Panc1 (cell line): ENCODE data around the gene VPS37B. TPM values are rescaled to one million over a fixed set of nuclear protein-coding genes. Genes with fewer than 3 reads are reported as not detected.

Experiments used
- ATAC-seq: fragments of 200-7000 bp; cut with Tn5 transposase; 2 replicates; pipeline ENCODE4 v1.9.1; 2020; ENCODE audit warnings: mild to moderate bottlenecking, moderate library complexity
- BruUV-seq: library from RNA; stranded (reverse); fragments of 400-500 nt; replicated peaks from 2 replicates; lab custom pipeline; 2021; lab: Mats Ljungman, UMichigan
- CTCF ChIA-PET: fragments of 300-600 bp; sonication (Branson Sonifier 250); formaldehyde crosslinking; loops from one replicate; lab custom pipeline; 2022; ENCODE audit warnings: antibody characterized with exemption; lab: Charles Lee
- POLR2A ChIA-PET: fragments of 300-600 bp; sonication (Branson Sonifier 250); formaldehyde crosslinking; loops from one replicate; lab custom pipeline; 2022; ENCODE audit warnings: antibody characterized with exemption; lab: Charles Lee
- DNase-seq: peaks from one replicate; pipeline ENCODE4 v3.0.0-alpha.2; 2010; ENCODE audit warnings: low read depth, low spot score
- H3K27ac ChIP-seq: 2 replicates; pipeline ENCODE4 v1.5.1; 2011; ENCODE audit warnings: mild to moderate bottlenecking, low read length, inconsistent platforms
- H3K27me3 ChIP-seq: fragments of 200-500 bp; sonication (Bioruptor generic); 2 replicates; pipeline ENCODE4 v1.6.0; 2014; ENCODE audit warnings: low read length, inconsistent platforms; ENCODE audit not compliant: control insufficient read depth, insufficient read depth
- H3K36me3 ChIP-seq: fragments of 200-500 bp; sonication (Bioruptor generic); 2 replicates; pipeline ENCODE4 v1.5.1; 2014; ENCODE audit warnings: inconsistent platforms, mild to moderate bottlenecking, low read length, moderate library complexity; ENCODE audit not compliant: control insufficient read depth, insufficient read depth
- H3K4me1 ChIP-seq: 2 replicates; pipeline ENCODE4 v1.5.1; 2011; ENCODE audit warnings: inconsistent platforms, mild to moderate bottlenecking, low read length, moderate library complexity; ENCODE audit not compliant: control insufficient read depth, insufficient read depth
- H3K4me3 ChIP-seq, 2 experiments: 2 replicates each; pipeline ENCODE4 v1.5.1; 2011 to 2012; ENCODE audit warnings: low read depth in 2 of 2, low read length in 2 of 2, mild to moderate bottlenecking in 2 of 2, inconsistent platforms in 1 of 2, moderate library complexity in 1 of 2
- H3K9me3 ChIP-seq: fragments of 200-500 bp; sonication (Bioruptor generic); 2 replicates; pipeline ENCODE4 v1.5.1; 2014; ENCODE audit warnings: low read depth, mild to moderate bottlenecking, inconsistent platforms, low read length, moderate library complexity; ENCODE audit not compliant: control insufficient read depth, insufficient read depth
- POLR2AphosphoS5 ChIP-seq: IDR thresholded peaks from 2 replicates; pipeline ENCODE4 v1.6.1; 2012; ENCODE audit warnings: mild to moderate bottlenecking, low read depth, low read length, moderate library complexity
- SIN3A ChIP-seq: IDR thresholded peaks from 2 replicates; pipeline ENCODE4 v1.6.1; 2012; ENCODE audit warnings: low read depth, mild to moderate bottlenecking, low read length, moderate library complexity, borderline replicate concordance; ENCODE audit not compliant: insufficient read depth
- TCF7L2 ChIP-seq: IDR thresholded peaks from 2 replicates; pipeline ENCODE4 v1.6.1; 2011; ENCODE audit warnings: mild to moderate bottlenecking, low read depth, low read length, inconsistent platforms
- in situ Hi-C: cut with HindIII; loops from 2 replicates; pipeline ENCODE4 v1.10.0; 2016; ENCODE audit warnings: low sequenced_read_pairs, low pct_unique_long_range_greater_than_20kb
- intact Hi-C: fragments of 100-400 bp; cut with micrococcal nuclease; formaldehyde crosslinking; loops from one replicate; pipeline ENCODE4 v1.10.0; 2022; ENCODE audit not compliant: unreplicated experiment
- total RNA-seq: library from RNA; stranded (reverse); gene quantifications from one replicate; pipeline ENCODE4 v1.2.1, GENCODE V29; 2021; ENCODE audit not compliant: unreplicated experiment
- TF ChIP-seq, protein P1 (sequence below), 2 experiments: IDR thresholded peaks; 2 replicates each; pipeline ENCODE4 v1.6.1; 2011 to 2012; ENCODE audit warnings: low read depth in 2 of 2, control low read depth in 1 of 2, low read length in 1 of 2, mild to moderate bottlenecking in 1 of 2, moderate library complexity in 1 of 2; ENCODE audit not compliant: insufficient read depth in 1 of 2
- TF ChIP-seq, protein P2 (sequence below): fragments of 450-650 bp; IDR thresholded peaks from 2 replicates; pipeline ENCODE4 v1.5.1; 2017; ENCODE audit warnings: mild to moderate bottlenecking

VPS37B gene
- total RNA-seq, 1 experiment from 2014 or later: 76.7 TPM

DNA sequence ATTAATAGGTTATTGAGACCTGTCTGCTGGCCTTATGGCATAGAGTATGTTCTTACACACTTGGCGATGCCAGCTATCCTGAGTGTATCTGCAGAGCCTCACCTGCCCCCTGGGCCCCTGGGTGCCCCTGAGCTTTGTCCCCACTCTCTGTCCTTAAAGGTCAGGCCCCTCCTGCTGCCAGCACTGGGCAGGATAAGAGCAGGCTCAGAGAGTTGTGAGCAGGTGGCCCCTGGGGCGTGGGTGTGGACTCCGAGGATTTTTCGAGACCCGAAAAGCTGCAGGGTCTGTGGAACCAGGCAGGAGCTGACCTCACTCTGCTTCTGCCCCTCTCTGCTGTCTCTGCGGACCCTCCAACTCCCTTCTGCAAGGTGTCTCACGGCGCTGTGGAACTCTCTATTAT is 52.5 kb downstream of the VPS37B start:
- DNase-seq (no peak), ATAC-seq (no peak)
- CTCF ChIA-PET: interaction anchor here (0.9 kb wide), 1 partner anchor 50 kb away, joined by 3 read pairs; no protein-coding TSS in a partner anchor
- no peaks in the 10 kb centered on the region for H3K36me3 ChIP-seq
- TF ChIP-seq POLR2AphosphoS5 (no peak), SIN3A (no peak), TCF7L2 (no peak)
- TF ChIP-seq, protein P1, sequence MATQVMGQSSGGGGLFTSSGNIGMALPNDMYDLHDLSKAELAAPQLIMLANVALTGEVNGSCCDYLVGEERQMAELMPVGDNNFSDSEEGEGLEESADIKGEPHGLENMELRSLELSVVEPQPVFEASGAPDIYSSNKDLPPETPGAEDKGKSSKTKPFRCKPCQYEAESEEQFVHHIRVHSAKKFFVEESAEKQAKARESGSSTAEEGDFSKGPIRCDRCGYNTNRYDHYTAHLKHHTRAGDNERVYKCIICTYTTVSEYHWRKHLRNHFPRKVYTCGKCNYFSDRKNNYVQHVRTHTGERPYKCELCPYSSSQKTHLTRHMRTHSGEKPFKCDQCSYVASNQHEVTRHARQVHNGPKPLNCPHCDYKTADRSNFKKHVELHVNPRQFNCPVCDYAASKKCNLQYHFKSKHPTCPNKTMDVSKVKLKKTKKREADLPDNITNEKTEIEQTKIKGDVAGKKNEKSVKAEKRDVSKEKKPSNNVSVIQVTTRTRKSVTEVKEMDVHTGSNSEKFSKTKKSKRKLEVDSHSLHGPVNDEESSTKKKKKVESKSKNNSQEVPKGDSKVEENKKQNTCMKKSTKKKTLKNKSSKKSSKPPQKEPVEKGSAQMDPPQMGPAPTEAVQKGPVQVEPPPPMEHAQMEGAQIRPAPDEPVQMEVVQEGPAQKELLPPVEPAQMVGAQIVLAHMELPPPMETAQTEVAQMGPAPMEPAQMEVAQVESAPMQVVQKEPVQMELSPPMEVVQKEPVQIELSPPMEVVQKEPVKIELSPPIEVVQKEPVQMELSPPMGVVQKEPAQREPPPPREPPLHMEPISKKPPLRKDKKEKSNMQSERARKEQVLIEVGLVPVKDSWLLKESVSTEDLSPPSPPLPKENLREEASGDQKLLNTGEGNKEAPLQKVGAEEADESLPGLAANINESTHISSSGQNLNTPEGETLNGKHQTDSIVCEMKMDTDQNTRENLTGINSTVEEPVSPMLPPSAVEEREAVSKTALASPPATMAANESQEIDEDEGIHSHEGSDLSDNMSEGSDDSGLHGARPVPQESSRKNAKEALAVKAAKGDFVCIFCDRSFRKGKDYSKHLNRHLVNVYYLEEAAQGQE (IDR thresholded peaks at IDR 0.05; ENCODE audit: insufficient read depth in 1 of 2, low read depth in 2 of 2, low read length in 1 of 2): no peak
- TF ChIP-seq, protein P2, sequence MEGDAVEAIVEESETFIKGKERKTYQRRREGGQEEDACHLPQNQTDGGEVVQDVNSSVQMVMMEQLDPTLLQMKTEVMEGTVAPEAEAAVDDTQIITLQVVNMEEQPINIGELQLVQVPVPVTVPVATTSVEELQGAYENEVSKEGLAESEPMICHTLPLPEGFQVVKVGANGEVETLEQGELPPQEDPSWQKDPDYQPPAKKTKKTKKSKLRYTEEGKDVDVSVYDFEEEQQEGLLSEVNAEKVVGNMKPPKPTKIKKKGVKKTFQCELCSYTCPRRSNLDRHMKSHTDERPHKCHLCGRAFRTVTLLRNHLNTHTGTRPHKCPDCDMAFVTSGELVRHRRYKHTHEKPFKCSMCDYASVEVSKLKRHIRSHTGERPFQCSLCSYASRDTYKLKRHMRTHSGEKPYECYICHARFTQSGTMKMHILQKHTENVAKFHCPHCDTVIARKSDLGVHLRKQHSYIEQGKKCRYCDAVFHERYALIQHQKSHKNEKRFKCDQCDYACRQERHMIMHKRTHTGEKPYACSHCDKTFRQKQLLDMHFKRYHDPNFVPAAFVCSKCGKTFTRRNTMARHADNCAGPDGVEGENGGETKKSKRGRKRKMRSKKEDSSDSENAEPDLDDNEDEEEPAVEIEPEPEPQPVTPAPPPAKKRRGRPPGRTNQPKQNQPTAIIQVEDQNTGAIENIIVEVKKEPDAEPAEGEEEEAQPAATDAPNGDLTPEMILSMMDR: no peak
- BruUV-seq: no TSS peak
- POLR2A ChIA-PET: no interaction called here
- no peak overlapping the region for H3K27ac ChIP-seq
- peaks cover 19% of the 10 kb centered on the region for H3K4me1 ChIP-seq
- H3K4me3 ChIP-seq: no peak overlapping the region
- H3K9me3 ChIP-seq: no peaks in the 10 kb centered on the region
- intact Hi-C loops: no loop called here
- in situ Hi-C loops: no loop called here
- no peaks in the 10 kb centered on the region for H3K27me3 ChIP-seq

DNA sequence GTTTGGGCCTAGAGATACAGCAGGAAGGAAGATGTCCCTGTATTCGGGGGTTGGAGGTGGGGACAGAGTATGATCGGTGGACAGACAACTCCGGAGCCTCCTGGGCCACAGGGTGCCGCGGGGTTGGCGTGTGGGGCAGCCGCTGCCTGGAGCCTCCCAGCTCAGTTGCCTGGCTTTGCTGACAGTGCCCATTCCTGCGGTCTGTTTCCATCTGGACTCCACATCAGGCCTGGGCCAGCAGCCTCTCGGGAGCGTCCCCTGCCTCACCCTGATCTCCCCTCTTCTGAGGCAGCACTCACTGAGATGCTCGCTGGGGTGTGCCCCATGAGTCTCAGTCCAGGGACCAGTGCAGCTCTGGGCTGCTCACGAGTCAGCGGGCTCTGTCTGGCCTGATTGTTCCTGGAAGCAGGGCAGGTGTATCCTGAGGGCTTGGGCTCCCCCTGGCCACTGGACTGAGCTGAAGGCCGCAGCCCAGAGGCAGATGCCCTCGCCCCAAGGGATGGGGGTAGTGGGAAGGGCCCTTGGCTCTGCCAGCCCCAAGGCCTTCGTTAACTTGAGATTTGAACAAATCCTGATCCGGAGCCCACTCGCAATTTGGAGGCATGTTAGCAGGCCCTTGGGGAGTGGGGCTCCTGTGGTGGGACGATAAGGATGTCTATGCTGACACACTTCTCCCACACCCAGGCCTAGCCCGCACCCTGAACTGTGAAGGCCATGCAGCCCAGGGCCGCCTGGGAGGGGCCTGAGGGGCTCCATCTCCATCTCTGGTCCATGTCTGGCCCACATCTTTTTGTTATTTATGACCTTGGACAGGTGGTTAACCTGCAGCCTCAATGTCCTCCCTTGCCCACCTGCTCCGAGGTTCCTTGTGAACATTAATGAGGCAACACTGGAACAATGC is 53.2 kb downstream of the VPS37B start:
- POLR2A ChIA-PET: no interaction called here
- no peaks in the 10 kb centered on the region for H3K36me3 ChIP-seq
- H3K27ac ChIP-seq: no peak overlapping the region
- TF ChIP-seq TCF7L2: no peak
- no peak for TF ChIP-seq POLR2AphosphoS5
- no peak for DNase-seq
- H3K4me1 ChIP-seq: peaks cover 23% of the 10 kb centered on the region
- in situ Hi-C loops: no loop called here
- CTCF ChIA-PET: interaction anchor here (1.3 kb wide), 1 partner anchor 49 kb away, joined by 3 read pairs; no protein-coding TSS in a partner anchor
- intact Hi-C loops: no loop called here
- no peak overlapping the region for H3K4me3 ChIP-seq
- no peaks in the 10 kb centered on the region for H3K9me3 ChIP-seq
- no peaks in the 10 kb centered on the region for H3K27me3 ChIP-seq
- no TSS peak for BruUV-seq
- no peak for ATAC-seq
